Measurements from ENCODE around the gene DLX1. TPM values are rescaled to one million over a fixed set of nuclear protein-coding genes. Genes with fewer than 3 reads are reported as not detected.

The DLX1 gene
- total RNA-seq, 1 donor from 2014 or later: not detected

DNA sequence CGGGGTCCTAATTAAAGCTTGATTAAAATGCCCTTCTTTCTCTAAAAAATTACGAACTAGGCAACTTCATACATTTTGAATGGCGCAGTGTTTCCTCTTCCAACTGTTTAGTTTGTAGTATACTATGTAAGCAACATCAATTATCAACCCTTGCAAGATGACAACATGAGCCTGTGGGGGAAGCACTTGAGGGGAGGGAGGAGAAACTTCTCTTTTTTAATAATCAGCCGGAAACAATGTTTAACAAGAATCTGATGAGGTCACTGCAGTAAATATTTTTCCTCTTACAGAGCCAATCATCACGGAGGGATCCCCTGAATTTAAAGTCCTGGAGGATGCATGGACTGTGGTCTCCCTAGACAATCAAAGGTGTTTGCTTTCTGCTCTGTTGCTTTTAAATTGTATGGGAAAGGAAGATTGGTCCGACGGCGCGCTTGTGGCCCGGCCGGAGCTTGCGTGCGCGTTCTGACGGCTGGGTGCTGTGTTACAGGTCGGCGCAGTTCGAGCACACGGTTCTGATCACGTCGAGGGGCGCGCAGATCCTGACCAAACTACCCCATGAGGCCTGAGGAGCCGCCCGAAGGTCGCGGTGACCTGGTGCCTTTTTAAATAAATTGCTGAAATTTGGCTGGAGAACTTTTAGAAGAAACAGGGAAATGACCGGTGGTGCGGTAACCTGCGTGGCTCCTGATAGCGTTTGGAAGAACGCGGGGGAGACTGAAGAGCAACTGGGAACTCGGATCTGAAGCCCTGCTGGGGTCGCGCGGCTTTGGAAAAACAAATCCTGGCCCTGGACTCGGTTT is 5.3 kb upstream of the DLX1 start:
- no peak overlapping the region for H3K4me3 ChIP-seq
- peaks cover 5 to 7% of the 10 kb centered on the region in 2 donors for H3K4me1 ChIP-seq
- intact Hi-C loops (cut with DNase I): no loop called here
- no peaks in the 10 kb centered on the region for H3K36me3 ChIP-seq
- peaks cover 33% of the 10 kb centered on the region for H3K27me3 ChIP-seq
- DNase-seq (ENCODE audit: low spot score in 2 of 2): no peak
- H3K9me3 ChIP-seq: no peaks in the 10 kb centered on the region
- TF ChIP-seq, protein P1, sequence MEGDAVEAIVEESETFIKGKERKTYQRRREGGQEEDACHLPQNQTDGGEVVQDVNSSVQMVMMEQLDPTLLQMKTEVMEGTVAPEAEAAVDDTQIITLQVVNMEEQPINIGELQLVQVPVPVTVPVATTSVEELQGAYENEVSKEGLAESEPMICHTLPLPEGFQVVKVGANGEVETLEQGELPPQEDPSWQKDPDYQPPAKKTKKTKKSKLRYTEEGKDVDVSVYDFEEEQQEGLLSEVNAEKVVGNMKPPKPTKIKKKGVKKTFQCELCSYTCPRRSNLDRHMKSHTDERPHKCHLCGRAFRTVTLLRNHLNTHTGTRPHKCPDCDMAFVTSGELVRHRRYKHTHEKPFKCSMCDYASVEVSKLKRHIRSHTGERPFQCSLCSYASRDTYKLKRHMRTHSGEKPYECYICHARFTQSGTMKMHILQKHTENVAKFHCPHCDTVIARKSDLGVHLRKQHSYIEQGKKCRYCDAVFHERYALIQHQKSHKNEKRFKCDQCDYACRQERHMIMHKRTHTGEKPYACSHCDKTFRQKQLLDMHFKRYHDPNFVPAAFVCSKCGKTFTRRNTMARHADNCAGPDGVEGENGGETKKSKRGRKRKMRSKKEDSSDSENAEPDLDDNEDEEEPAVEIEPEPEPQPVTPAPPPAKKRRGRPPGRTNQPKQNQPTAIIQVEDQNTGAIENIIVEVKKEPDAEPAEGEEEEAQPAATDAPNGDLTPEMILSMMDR (IDR thresholded peaks at IDR 0.05): no peak
- H3K27ac ChIP-seq: no peak overlapping the region

DNA sequence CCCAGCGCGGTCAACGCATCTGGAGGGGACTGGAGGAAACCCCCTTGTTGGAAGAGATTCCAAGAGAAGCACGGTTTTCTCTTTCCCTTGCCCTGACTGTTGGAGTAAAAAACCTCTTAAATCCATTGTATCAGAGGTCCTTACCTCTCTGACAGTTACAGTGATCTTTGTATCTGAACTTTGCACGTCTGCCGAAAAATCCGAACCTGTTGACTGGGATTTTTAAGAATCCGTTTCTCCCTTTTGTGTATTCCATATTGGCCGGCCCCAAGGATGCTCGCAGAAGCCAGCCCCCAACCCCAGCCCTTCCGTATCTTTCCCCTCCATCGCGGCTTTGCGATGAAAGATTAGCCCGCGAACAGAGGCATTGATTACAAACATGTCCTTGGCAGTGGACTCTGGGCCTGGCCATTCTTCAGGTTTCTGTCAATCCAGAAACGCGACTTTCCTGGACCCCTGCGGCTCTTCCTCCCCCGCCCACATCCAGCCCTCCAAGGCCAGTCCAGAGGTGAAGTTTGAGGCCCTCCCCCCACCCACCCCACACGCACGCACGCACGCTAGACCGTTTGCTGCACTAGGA is 4.6 kb upstream of the DLX1 start:
- Histone ChIP-seq H3K27ac (no peak overlapping the region), H3K4me1 (peaks cover 5 to 13% of the 10 kb centered on the region in 2 donors), H3K4me3 (no peak overlapping the region), H3K27me3 (peaks cover 33% of the 10 kb centered on the region), H3K36me3 (no peaks in the 10 kb centered on the region), H3K9me3 (no peaks in the 10 kb centered on the region)
- TF ChIP-seq, protein P1 (IDR thresholded peaks at IDR 0.05): no peak
- no peak for DNase-seq (ENCODE audit: low spot score in 2 of 2)
- intact Hi-C loops (cut with DNase I): no loop called here

DNA sequence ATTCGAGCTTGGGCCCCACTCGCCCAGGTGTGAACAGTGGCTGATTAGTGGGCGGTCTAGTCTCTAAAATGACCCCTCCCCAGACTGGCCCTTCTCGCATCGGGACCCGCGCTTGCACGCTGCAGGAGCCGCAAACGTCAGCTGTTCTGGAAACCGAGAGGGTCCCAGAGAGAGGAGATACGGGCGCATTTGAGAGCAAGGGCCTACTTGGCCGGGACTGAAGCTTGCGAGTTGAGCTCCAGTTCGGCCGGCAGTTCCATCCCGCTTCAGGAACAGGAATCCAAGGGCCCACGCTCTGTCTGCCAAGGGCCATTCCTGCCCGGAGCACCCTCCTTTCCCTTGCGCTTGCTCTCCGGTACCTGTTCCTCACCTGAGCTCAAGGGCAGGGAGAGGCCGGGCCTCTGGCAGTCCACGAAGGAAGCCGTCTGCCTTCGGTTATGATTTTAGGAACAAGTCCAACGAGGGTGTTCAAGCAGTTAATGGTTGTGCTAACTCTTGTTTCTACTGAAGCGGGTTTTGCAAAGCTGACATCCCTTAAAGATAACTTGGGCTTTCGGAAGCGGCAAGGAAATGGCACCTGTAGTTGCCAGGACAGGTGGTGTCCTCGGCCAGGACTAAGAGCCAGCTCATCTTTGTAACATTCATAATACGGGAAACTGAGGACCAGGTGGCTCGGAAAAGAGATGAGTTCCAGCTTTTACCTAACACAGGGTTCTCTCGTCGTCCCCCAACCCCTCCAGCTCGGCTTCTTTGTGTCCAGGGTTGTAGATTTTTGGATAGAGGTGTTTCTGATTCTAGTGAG is 3.9 kb upstream of the DLX1 start:
- intact Hi-C loops (cut with DNase I): no loop called here
- H3K27me3 ChIP-seq: peaks cover 38% of the 10 kb centered on the region

DNA sequence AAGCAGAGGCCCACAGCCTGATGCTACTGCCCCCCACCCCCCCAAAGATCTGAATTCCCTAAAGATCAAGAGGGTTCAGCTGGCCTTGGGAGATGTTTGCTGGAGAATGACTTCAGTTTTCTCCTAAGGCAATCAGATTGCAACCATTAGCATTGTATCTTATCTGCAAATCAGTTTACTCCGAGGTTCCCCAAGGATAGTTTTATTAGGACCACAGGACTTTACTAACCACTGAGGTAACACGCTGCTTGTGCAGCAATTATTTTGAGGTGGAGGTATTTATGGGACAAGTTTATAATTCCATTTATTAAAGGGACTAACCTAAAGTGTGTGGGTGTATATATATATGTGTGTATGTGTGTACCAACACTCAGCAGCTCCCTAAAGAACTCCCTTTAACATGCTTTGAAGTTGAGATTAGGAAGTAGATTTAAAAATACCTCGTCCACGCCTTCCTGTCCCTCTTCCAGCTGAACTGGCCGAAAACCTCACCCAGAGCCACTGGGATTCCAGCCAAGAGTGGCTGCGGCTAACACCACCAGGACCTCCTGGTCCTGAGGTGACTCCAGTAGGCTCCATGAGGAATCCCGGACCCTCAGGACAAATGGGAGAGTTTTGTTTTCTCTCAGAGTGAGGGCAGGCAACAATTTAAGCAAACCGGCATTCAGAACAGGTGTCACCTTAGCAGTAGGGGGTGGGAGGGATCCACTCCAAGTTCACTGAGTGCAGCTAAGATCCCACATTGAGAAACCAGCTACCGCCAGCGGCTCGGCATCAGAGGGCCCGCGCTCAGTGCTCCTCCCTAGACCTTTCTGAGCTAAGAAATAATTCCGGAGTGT is 3.0 kb upstream of the DLX1 start:
- intact Hi-C loops (cut with DNase I): no loop called here

More for the DNA sequence above, 3.9 kb upstream of the DLX1 start:
- no peak overlapping the region for H3K4me3 ChIP-seq
- H3K27ac ChIP-seq: no peak overlapping the region
- no peaks in the 10 kb centered on the region for H3K36me3 ChIP-seq
- H3K4me1 ChIP-seq: peaks cover 5 to 13% of the 10 kb centered on the region in 2 donors
- no peak for DNase-seq (ENCODE audit: low spot score in 2 of 2)
- H3K9me3 ChIP-seq: no peaks in the 10 kb centered on the region
- TF ChIP-seq, protein P1 (IDR thresholded peaks at IDR 0.05): no peak

More for the DNA sequence above, 3.0 kb upstream of the DLX1 start:
- H3K27me3 ChIP-seq: peaks cover 45% of the 10 kb centered on the region
- DNase-seq (ENCODE audit: low spot score in 2 of 2): no peak
- no peak overlapping the region for H3K27ac ChIP-seq
- no peaks in the 10 kb centered on the region for H3K36me3 ChIP-seq
- H3K9me3 ChIP-seq: no peaks in the 10 kb centered on the region
- TF ChIP-seq, protein P1 (IDR thresholded peaks at IDR 0.05): no peak
- H3K4me3 ChIP-seq: no peak overlapping the region
- H3K4me1 ChIP-seq: peaks cover 5 to 13% of the 10 kb centered on the region in 2 donors

Data from ascending aorta (tissue), 2 donors.